Astrocyte (in vitro differentiated cells and primary cell): Measurements from ENCODE around the gene LATS2. TPM values are rescaled to one million over a fixed set of nuclear protein-coding genes. Genes with fewer than 3 reads are reported as not detected.

ENCODE experiments used
- DNase-seq: peaks from one replicate; pipeline ENCODE4 v3.0.0-alpha.2; 2010; ENCODE audit warnings: low read depth
- FAIRE-seq: peaks from 2 replicates; lab custom pipeline; 2011; peaks lifted over from hg19 to GRCh38; lab: Jason Lieb, UNC
- H2AFZ ChIP-seq: 2 replicates; pipeline ENCODE4 v1.6.0; 2012; ENCODE audit warnings: low read depth, low read length, inconsistent platforms
- H3K27ac ChIP-seq: 2 replicates; pipeline ENCODE4 v1.5.1; 2011; ENCODE audit warnings: low read depth, low read length, inconsistent platforms
- H3K27me3 ChIP-seq: 2 replicates; pipeline ENCODE4 v1.6.0; 2011; ENCODE audit warnings: low read length, inconsistent platforms; ENCODE audit not compliant: insufficient read depth
- H3K36me3 ChIP-seq: 2 replicates; pipeline ENCODE4 v1.5.1; 2011; ENCODE audit warnings: low read length, inconsistent platforms; ENCODE audit not compliant: insufficient read depth
- H3K4me1 ChIP-seq: 2 replicates; pipeline ENCODE4 v1.5.1; 2011; ENCODE audit warnings: low read length, inconsistent platforms; ENCODE audit not compliant: insufficient read depth
- H3K4me2 ChIP-seq: 2 replicates; pipeline ENCODE4 v1.6.0; 2012; ENCODE audit warnings: low read length, inconsistent platforms
- H3K4me3 ChIP-seq: 2 replicates; pipeline ENCODE4 v1.5.1; 2011; ENCODE audit warnings: low read depth, mild to moderate bottlenecking, low read length, inconsistent platforms; ENCODE audit not compliant: insufficient read depth
- H3K79me2 ChIP-seq: 2 replicates; pipeline ENCODE4 v1.6.0; 2012; ENCODE audit warnings: mild to moderate bottlenecking, low read length, inconsistent platforms; ENCODE audit not compliant: insufficient read depth
- H3K9ac ChIP-seq: 2 replicates; pipeline ENCODE4 v1.6.0; 2012; ENCODE audit warnings: mild to moderate bottlenecking, low read length, inconsistent platforms
- H3K9me3 ChIP-seq: 2 replicates; pipeline ENCODE4 v1.5.1; 2012; ENCODE audit warnings: low read depth, mild to moderate bottlenecking, low read length, inconsistent platforms; ENCODE audit not compliant: insufficient read depth
- H4K20me1 ChIP-seq: 2 replicates; pipeline ENCODE4 v1.6.0; 2012; ENCODE audit warnings: low read length, inconsistent platforms; ENCODE audit not compliant: insufficient read depth
- H3K27ac Mint-ChIP-seq: one replicate; pipeline ENCODE4 v1.8.0; 2021; ENCODE audit warnings: mild to moderate bottlenecking, mixed read lengths; ENCODE audit not compliant: unreplicated experiment
- H3K27me3 Mint-ChIP-seq: one replicate; pipeline ENCODE4 v1.8.0; 2021; ENCODE audit warnings: low read depth, mixed read lengths; ENCODE audit not compliant: unreplicated experiment
- H3K36me3 Mint-ChIP-seq: one replicate; pipeline ENCODE4 v1.8.0; 2021; ENCODE audit warnings: low read depth, mixed read lengths; ENCODE audit not compliant: unreplicated experiment
- H3K4me1 Mint-ChIP-seq: one replicate; pipeline ENCODE4 v1.8.0; 2021; ENCODE audit warnings: low read depth, mixed read lengths; ENCODE audit not compliant: unreplicated experiment
- H3K4me3 Mint-ChIP-seq: one replicate; pipeline ENCODE4 v1.8.0; 2021; ENCODE audit warnings: mild to moderate bottlenecking, moderate library complexity, mixed read lengths; ENCODE audit not compliant: unreplicated experiment
- H3K9me3 Mint-ChIP-seq: one replicate; pipeline ENCODE4 v1.8.0; 2021; ENCODE audit warnings: mild to moderate bottlenecking, mixed read lengths; ENCODE audit not compliant: unreplicated experiment
- EZH2 ChIP-seq: IDR thresholded peaks from 2 replicates; pipeline ENCODE4 v1.6.1; 2012; ENCODE audit warnings: mild to moderate bottlenecking, low read length, inconsistent platforms; ENCODE audit not compliant: insufficient read depth
- total RNA-seq: library from RNA; stranded (reverse); gene quantifications from 2 replicates; pipeline ENCODE4 v1.2.1, GENCODE V29; 2021
- TF ChIP-seq, protein P1 (sequence below): IDR thresholded peaks from 2 replicates; pipeline ENCODE4 v1.5.1; 2011; ENCODE audit warnings: low read depth, mild to moderate bottlenecking, inconsistent platforms, low read length, moderate library complexity; ENCODE audit not compliant: insufficient read depth

Gene LATS2
- total RNA-seq, 1 donor from 2014 or later = 46.7 TPM

DNA sequence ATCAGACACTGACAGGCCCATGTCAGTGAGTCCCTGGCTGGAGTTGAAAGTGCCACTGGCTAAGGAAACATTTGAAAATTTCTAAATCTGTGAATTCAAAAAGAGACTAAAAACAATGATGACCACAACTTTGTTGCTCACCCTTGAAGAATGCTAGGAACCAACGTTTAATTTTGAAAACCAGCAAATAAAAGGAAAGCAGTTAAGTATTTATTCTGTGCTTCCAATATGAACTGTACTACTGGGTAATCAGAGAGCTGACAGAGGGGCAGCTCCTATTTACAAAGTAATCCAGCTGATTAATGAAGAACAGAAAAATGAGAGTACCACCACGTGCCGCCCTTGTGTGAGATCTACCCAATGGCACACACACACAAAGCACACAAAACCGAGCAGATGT, 44.7 kb upstream of the LATS2 start:
- Mint-ChIP-seq H3K9me3 (no peaks in the 10 kb centered on the region), H3K4me1 (peaks cover 11% of the 10 kb centered on the region), H3K4me3 (peak overlapping the region; percentile 46), H3K27ac (peak overlapping the region; percentile 95), H3K27me3 (no peaks in the 10 kb centered on the region), H3K36me3 (no peaks in the 10 kb centered on the region)
- Histone ChIP-seq H3K4me2 (peak overlapping the region; percentile 67), H4K20me1 (no peaks in the 10 kb centered on the region), H2AFZ (peak overlapping the region; percentile 49), H3K9me3 (no peaks in the 10 kb centered on the region), H3K27me3 (no peaks in the 10 kb centered on the region), H3K27ac (peak overlapping the region; percentile 73), H3K4me1 (peaks cover 11% of the 10 kb centered on the region), H3K9ac (peak overlapping the region; percentile 47), H3K4me3 (no peak overlapping the region), H3K79me2 (no peaks in the 10 kb centered on the region), H3K36me3 (no peaks in the 10 kb centered on the region)
- DNase-seq = peak; percentile 73
- FAIRE-seq = peak; percentile 83
- TF ChIP-seq, protein P1, sequence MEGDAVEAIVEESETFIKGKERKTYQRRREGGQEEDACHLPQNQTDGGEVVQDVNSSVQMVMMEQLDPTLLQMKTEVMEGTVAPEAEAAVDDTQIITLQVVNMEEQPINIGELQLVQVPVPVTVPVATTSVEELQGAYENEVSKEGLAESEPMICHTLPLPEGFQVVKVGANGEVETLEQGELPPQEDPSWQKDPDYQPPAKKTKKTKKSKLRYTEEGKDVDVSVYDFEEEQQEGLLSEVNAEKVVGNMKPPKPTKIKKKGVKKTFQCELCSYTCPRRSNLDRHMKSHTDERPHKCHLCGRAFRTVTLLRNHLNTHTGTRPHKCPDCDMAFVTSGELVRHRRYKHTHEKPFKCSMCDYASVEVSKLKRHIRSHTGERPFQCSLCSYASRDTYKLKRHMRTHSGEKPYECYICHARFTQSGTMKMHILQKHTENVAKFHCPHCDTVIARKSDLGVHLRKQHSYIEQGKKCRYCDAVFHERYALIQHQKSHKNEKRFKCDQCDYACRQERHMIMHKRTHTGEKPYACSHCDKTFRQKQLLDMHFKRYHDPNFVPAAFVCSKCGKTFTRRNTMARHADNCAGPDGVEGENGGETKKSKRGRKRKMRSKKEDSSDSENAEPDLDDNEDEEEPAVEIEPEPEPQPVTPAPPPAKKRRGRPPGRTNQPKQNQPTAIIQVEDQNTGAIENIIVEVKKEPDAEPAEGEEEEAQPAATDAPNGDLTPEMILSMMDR = no peak
- no peak for TF ChIP-seq EZH2

DNA sequence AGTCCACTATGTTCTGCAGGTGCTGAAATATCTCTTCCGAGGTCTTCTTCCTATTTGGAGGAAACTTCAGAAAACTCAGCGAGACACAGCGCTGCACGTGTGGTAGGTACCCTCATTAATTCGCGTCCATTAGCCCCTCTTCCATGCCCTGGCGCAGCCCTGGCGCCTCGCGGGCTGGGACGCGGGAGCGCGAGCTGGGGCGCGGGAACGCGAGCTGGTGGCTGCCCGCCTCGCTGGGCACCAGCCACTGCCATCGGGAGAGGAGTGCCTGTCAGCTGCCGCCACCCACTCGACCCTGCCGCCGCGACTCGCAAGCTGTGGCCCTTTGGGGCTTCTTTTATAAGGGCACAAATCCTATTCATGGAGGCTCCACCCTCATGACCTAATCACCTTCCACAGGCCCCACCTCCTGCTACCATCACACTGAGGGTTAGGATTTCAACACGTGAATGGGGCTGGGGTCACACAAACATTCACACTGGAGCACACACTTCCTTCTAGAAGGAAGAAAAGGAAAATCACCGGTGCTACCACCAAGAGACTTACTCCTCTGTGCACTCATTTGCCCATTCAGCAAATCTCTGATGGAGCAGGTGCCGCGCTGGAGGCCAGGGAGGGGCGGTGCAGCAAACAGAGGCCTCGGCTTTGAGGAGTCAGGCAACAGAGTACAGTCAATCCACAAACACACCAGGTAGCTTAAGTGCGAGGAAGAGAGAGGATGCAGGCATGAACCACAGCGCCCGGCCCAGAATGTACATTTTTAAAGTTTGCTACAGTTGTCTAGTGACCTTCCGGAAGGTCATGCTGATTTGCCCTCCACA, 43.0 kb upstream of the LATS2 start:
- H3K9me3 Mint-ChIP-seq = no peaks in the 10 kb centered on the region
- Histone ChIP-seq H3K79me2 (no peaks in the 10 kb centered on the region), H3K27me3 (no peaks in the 10 kb centered on the region), H3K4me1 (peaks cover 11% of the 10 kb centered on the region), H3K9ac (no peak overlapping the region), H2AFZ (no peak overlapping the region), H3K27ac (no peak overlapping the region), H3K4me3 (no peak overlapping the region), H3K4me2 (no peak overlapping the region), H3K9me3 (no peaks in the 10 kb centered on the region), H3K36me3 (no peaks in the 10 kb centered on the region), H4K20me1 (no peaks in the 10 kb centered on the region)
- no peak for TF ChIP-seq EZH2
- TF ChIP-seq, protein P1 = no peak
- H3K27me3 Mint-ChIP-seq = no peaks in the 10 kb centered on the region
- peak overlapping the region; percentile 27 for H3K27ac Mint-ChIP-seq
- FAIRE-seq (no peak), DNase-seq (no peak)
- peaks cover 11% of the 10 kb centered on the region for H3K4me1 Mint-ChIP-seq
- no peak overlapping the region for H3K4me3 Mint-ChIP-seq
- H3K36me3 Mint-ChIP-seq = no peaks in the 10 kb centered on the region
